NCI-H2196 treated with DMSO at 0.1 percent for 48 hours (cell line): ENCODE measurements around the gene BBC3.
"Not testable (repeated sequence)": the region's sequence is repeated elsewhere in the genome, so short reads cannot be mapped to it uniquely, and the experiment has no call there.

Source experiments
- DNase-seq: peaks from one replicate; lab custom pipeline; 2025; ENCODE audit not compliant: unreplicated experiment; lab: John Stamatoyannopoulos, UW

The BBC3 gene

DNA sequence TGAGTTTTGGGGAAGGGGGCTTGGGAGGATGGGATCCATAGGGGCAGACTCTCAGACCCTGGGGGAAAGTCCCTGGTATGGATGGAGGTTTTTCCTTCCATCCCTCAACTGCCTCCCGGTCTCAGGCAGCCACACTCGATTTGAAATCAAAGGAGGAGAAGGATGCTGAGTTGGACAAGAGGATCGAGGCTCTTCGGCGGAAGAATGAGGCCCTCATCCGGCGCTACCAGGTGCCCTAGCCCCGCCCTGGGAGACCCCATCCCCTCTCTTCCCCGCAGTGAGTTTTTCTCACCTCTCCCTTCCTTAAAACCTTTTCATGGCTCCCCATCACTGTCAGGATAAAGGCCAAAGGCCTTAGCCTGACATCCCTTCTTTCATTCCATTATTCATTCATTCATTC, 27.4 kb upstream of the BBC3 start:
- DNase-seq, result no peak

DNA sequence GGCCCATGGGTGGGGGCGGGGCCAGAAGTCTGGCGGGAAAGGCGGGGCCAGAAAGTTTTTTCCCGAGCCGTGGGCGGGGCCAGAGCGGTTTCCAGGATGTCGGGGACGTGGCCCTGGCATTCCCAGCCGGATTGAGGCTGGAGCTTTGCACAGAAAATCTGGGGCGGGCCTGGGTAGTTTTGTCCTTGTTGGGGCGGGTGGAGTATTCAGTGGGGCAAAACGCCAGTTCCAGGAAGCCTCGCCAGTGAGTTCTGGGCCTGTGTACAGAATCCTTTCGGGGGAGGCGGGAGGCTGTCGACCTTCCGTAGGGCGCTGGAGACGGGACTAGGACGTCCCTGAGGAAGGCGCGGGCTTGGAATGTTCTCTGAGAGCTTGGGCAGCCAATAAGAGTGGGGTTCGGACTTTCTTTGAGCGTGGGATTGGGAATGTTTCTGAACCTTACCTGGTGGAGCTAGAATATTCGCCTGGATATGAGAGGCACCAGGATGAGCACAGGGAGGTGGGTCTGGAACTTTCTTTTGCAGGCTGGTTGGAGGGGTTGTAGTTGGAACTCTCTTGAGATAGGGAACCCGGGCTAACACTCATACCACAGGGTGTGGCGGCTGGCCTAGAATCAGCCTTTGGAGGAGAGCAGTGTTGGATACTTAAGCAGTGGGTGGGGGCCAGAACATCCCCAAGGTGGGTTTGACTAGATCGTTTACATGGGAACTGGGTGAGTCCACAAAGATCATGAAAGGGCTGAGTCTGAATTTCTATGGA, 26.6 kb upstream of the BBC3 start:
- no peak for DNase-seq

DNA sequence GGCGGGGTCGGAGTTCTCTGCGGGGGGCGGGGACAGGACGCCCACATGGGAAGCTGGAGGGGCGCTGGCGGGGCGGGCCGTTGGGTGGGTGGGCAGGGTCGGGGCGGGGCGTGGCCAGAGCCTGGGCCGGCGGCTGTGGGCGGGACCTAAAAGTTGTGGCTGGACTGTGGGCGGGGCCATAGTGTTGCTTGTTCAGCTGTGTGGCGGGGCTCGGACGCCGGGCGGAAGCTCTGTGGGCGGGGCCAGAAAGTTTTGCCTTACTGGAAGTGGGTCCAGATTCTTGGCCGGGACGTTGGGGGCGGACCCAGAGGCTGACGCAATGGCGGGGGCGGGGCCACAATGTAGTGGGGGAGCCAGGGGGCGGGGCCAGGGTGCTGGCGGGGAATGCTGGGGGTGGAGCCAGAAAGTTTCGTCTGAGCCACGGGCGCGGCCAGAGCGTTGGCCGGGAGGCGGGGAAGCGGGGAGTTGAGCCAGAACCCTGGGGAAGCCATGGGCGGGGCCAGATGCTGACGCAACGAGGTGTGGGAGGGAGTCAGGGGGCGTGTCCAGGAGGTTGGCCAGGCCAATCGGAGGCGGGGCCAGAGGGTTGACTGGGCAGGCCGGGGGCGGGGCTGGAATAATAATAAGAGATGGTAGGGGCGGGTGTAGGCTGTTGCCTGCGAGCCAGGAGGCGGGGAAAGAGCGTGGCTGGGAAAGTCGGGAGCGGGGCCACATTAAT, 25.9 kb upstream of the BBC3 start:
- DNase-seq, result peak; percentile 100

DNA sequence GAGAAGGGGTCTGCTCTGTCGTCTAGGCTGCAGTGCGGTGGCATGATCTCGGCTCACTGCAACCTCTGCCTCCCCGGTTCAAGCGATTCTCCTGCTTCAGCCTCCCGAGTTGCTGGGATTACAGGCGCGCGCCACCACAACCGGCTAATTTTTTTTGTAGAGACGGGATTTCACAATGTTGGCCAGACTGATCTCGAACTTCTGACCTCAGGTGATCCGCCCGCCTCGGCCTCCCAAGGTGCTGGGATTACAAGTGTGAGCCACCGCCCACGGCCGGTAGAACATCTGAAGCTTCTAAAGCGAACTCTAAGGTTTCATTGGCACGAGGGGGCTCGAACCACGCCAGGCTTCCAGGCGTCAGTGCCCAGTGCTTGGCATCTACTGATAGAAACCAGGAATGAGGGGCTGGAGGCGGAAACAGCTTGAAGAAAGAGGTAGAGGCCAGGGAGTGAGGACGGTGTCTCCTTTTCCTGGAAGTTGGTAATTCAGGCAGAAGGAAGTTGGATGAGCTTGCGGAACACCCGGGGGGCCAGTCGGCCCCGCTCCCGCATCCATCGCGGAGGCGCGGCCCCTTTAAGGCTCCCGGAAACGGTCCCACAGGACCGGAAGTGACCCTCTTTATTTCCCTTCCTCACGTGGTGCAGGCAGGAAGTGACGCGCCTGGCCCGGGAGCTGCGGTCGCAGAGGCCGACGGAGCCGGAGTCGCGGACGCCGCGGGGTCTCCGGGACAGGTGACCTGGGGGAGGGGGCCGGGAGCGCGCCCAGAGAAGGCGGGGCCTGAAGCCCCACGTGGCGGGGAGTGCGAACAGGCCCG, 25.1 kb upstream of the BBC3 start, which contains the start of gene CCDC9:
TSS of gene CCDC9 (plus strand) at position 647 of the 814 bp plus-strand sequence. CDS start 1,876 bp downstream, outside the sequence.
- DNase-seq, result peak; percentile 99

DNA sequence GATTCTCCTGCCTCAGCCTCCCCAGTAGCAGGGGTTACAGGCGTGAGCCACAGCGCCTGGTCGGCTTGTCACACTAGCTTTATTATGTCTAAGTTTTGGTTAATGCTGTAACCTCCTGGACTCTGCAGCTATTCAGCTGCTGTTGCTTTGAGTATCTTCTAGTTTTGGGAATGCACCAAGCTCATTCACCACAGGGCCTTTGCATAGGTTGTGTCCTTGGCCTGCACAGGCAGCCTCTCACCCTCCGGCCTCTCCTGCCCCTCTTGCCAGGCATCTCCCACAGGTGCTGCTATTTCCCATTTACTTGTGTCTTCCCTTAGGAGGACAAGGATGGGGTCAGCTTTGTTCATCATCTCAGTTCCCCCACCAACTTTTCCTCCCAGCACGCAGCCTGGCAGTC, 23.0 kb upstream of the BBC3 start:
- no peak for DNase-seq

DNA sequence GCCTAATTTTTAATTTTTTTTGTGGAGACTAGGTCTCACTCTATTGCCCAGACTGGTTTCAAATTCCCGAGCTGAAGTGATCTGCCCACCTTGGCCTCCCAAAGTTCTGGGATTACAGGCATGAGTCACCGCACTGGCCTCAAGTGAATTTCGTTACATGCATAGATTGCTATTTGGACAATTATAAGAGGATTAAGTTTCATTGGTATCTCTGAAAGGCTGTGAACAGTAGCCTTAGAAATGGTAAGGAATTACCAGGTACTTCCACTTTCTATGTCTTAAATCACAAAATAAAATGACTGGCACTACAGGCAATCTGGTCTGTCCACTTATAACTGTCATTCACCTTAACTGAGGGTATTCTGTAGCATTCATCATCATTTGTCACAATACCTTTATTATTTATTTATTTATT, 22.5 kb upstream of the BBC3 start:
- DNase-seq, result peak; percentile 24

DNA sequence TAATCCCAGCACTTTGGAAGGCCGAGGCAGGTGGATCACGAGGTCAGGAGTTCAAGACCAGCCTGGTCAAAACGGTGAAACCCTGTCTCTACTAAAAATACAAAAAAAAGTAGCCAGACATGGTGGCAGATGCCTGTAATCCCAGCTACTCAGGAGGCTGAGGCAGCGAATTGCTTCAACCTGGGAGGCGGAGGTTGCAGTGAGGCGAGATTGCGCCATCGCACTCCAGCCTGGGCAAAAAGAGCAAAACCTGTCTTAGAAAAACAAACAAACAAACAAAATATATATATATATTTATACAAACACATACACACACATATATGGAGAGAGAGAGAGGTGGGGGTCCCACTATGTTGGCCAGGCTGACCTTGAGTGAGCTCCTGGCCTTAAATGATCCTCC, 22.0 kb upstream of the BBC3 start:
- DNase-seq, result not testable (repeated sequence)

DNA sequence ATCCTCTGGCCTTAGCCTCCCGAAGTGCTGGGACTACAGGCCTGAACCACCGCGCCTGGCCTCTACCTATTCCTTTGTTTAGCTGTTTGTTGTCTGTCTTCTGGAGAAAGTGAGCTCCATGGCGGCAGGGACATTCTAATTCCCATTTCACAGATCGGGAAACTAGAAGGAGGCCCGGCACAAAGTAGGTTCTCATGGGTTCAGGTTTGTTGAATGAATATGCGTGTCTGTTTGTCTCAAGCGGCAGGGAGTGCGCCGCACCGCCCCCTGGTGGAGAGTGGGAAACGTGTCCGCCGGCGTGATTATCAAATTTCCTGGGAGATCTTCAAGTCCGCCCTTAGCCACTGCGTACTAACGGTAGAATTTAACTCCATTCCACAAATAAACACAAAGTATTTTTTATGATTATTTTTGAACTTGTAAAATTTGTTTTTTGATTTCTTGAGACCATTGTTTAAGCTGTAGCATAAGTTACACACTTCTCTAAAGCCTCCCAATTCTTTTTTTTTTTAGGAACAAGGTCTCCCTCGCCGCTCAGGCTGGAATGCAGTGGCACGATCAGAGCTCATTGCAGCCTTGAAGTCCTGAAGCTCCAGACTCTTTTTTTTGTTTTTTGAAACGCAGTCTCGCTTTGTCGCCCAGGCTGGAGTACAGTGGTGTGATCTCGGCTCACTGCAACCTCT, 16.4 kb upstream of the BBC3 start:
- no peak for DNase-seq

DNA sequence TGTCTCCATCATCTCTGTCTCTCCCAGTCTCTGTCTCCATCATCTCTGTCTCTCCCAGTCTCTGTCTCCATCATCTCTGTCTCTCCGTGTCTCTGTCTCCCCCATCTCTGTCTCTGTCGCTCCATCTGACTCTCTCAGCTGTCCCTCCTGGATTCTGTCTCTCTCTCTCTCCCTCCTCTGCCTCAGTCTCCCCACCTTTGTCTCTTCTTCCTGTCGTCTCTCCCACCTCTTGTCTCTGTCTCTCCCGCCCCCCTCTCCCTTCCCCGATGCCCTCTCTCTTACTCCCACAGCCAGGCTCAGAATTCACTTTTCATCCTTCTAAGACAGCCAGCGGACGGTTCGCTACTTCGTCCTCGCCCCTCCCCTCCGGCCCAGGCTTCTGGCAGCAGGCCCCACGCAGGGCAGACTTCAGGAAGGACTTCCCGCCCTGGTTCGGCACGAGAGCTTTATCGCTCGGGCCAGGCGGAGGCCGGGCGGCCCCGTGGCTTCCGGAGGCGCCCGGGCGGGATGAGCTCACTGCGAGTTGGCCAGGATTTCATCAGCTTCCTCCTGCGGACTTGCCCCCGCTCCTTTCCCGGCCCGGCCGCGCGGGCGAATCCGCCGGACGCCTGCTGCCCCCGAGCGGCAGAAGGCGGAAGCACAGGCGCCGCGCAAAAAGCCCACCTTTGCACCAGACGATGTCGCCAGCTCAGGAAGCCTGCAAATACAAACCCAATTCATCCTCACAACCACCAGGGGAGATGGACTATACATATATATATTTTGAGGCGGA, 13.0 kb upstream of the BBC3 start:
- DNase-seq, result peak; percentile 86

DNA sequence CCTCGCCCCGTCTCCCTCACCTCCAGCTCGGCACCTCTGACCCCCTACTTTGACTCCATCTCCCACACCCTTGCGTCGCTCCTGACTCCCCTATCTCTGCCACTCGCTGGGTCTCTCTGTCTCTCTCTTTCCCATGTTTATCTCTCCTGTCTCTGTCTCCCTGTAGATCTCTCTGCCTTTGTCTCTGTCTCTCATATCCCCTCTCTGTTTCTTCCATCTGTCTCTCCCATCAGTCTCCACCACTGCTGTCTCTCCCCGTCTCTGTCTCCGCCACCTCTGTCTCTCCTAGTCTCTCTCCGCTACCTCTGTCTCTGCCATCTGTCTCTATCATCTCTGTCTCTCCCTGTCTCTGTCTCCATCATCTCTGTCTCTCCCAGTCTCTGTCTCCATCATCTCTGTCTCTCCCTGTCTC, 12.4 kb upstream of the BBC3 start:
- DNase-seq, result no peak

DNA sequence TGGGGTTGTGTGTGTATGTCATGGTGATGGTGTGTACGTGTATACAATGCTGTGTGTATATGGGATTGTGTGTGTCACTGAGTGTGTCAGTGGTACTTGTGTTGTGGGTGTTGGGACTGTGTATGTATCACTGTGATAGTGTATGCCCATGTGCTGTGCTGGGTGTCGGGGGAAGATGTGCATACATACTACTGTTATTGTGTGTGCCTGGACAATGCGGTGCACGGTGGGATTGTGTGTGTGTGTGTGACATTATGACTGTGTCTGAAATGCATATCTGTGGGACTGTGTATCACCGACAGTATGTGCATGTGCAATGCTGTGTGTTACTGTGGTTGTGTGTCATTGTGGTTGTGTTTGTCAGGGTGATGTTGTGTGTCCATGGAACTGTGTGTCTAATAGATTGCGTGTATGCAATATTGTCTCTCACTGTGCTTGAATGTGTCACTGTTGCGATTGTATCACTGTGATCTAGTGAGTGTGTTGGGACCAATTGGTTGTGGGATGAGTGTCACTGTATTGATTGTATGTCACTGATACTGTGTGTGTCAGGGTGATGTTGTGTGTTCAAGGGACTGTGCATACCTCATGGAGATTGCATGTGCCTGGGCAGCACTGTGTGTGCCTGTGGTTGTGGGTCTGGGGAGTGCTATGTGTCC, 11.0 kb upstream of the BBC3 start:
- no peak for DNase-seq

DNA sequence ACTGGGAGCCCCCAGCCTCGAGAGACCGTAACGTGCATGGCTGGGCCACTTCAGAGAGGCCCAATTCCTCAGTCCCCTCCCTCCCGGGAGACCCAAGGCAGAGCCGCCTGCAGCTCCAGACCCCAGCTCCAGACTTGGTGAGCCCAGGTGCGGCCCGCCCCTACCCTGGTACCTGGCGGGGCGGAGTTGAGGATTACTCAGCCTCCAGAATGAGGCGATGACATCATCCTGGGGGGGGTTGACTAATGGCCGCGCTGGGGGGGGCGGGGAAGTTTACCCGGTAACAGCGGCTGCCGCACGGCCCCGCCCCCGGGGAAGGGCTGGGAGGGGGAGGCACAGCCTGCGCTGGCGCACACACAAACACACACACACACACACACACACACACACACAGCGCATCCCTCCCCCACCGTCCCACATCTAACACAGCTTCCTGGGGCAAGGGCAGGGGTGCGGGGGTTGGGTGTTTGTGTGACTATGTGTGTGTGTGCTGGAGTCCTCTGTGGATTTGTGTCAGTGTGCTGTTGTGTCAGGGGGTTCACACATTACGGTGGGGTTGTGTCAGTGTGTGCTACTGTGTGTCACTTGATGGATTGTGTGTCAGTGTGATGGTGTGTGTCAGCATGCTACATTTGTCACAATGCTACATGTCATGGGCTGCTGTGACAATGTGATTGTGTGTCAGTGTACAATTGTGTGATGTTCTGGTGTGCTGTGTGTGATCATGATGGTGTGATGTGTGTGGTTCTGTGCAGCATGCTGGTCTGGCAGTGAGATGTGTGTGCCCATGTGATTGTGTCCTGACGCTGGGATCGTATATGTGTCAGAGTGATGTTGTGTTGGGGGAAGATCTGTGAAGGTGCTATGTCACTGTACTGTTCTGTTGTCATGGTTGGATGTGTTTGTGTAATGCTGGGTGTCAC, 10.3 kb upstream of the BBC3 start:
- peak; percentile 76 for DNase-seq

DNA sequence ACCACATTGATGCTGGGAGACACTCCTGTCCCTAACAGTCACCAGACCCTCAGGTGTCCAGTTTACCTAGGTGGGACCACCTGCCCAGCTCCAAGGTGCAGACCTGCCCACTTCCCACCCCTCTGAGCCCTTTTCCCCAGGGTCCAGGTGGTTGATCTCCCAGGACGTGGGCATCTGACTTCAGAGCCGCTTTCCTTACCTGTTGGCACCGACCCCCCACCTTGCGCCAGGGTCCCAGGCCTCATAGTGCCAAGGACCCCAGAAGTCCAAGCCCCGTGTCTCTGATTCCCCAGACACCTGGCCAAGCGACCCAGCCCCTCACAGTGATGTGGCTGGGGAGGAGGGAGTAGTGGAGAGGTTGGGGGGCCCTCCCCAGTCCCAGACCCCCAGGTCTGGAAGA, 9.6 kb upstream of the BBC3 start:
- no peak for DNase-seq

DNA sequence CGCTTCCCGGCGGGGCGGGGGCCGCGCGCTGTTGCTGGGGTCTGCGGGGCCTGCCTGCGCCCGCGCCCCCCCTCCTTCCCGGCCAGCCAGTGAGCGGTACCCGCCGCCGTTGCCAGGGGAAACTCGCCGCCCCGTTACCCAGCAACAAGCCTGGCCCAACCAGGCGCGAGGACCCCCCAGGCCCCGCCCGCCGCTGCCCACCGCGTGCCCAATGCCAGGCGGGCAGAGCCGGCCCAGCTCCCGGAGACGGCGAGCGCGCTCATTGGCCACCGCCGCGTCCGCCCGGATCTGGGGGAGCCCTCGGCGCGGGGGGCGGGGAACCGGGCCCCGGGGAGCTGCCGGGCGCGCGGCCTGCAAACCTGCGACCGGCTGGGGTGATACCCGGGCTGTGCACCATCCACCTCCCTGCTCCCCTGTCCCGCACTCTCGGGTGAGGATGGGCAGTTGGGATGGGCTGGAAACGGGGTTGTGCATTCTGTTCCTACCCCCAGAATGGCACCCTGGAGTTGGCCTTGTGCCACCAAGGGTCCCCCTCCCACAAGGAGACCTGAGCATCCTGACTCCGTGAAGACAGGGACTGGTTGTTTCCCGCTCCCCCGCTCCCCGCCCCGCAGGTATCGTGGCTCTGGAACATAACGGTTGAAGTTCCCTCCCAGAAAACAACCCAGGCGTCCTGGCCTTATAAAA, 8.8 kb upstream of the BBC3 start:
- peak; percentile 27 for DNase-seq

DNA sequence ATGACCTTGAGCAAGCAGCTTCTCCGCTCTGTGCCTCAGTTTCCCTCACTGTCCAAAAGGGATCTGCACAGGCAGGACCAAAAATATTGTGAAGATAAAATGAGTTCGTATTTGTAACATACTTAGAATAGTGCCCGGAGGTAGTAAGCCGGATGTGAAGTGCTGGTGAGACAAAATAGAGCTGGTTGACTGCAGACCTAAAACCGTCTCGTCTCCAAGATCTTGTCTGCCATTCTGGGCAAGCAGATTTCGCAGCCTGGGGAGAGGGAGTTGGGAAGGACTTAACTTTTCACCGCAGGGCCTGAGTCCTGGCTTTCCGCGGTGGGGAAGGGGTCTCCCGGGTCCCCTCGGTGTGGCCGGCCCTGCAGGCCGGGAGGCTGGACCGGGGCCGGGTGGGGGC, 8.2 kb upstream of the BBC3 start:
- no peak for DNase-seq

DNA sequence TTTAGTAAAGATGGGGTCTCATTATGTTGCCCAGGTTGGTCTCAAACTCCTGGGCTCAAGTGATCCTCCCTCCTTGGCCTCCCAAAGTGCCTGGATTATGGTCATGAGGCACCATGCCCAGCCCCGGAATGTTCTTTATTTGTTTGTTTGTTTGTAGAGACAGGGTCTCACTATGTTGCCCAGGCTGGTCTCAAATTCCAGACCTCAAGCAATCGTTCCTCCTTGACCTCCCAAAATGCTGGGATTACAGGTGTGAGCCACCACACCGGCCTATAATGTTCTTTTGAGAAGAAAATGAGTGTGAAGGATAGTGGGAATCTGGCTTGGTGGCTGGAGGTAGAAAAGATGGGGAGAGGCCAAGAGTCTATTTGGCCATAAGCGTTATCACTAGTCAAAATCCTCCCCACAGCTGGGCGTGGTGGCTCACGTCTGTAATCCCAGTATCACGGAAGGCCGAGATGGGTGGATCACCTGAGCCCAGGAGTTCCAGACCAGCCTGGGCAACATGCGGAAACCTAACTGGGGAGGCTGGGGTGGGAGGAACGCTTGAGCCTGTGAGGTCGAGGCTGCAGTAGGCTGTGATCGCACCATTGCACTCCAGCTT, 5.2 kb upstream of the BBC3 start:
- DNase-seq, result no peak

DNA sequence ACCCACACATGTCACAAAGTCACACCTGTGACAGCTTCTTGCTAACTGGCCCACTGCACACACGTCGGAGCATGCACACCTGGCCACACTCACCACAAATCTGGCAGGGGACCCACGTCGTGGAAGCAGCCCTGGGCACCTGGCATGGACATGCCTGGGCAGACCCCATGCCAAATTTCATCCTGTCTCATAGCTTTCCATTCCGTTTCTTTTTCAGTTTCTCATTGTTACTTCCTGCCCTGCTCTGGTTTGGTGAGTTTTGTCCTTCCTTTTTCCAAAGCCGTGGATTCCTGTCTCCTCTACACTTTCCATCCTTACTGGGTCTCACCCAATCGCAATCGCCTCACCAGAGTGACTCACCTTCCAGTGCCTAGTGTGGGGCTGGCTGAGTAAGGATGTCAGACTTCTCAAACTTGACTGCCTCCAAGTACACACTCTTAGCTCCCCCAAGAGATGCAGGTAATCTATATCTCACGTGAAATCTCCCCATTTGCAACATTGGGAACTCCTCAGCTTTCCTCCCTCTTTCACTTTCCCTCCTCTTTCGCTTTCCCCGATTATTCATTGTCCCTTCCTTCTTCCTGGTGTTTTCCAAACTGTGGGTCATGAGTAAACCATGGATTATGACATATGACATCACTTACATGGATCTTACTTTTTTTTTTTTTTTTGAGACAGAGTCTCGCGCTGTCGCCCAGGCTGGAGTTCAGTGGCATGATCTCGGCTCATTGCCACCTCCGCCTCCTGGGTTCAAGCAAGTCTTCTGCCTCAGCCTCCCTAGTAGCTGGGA, 1.6 kb upstream of the BBC3 start:
- DNase-seq, result no peak
